GM23338 (cell line): ENCODE data around the gene GRIN1. TPM values are rescaled to one million over a fixed set of nuclear protein-coding genes. Genes with fewer than 3 reads are reported as not detected.

Experiments used
- CREB1 ChIP-seq: fragments of 250-450 bp; sonication (Bioruptor Pico); IDR thresholded peaks from 2 replicates; pipeline ENCODE4 v1.5.0; 2020; ENCODE audit warnings: low read depth, mild to moderate bottlenecking, moderate library complexity
- EZH2 ChIP-seq: fragments of 200-600 bp; sonication (generic); IDR thresholded peaks from one replicate; pipeline ENCODE4 v1.8.0; 2017; ENCODE audit warnings: antibody characterized with exemption, mild to moderate bottlenecking, low read depth; ENCODE audit not compliant: unreplicated experiment
- JUNB ChIP-seq: IDR thresholded peaks from one replicate; pipeline ENCODE4 v1.6.1; 2016; ENCODE audit warnings: antibody characterized with exemption; ENCODE audit not compliant: unreplicated experiment
- polyA plus RNA-seq: library from polyadenylated mRNA; unstranded; fragments of >200 nt; fragmentation: Nextera tagmentation; extraction: Ambion mirVana; gene quantifications from 2 replicates; pipeline ENCODE4 v1.2.1, GENCODE V29; 2016
- total RNA-seq: library from RNA; depleted of rRNA; stranded (reverse); fragments of >200 nt; shearing (Covaris generic); gene quantifications from 2 replicates; pipeline ENCODE4 v1.2.3, GENCODE V29; 2014
- TF ChIP-seq, protein P1 (sequence below): fragments of 250-450 bp; sonication (Bioruptor Pico); IDR thresholded peaks from 2 replicates; pipeline ENCODE4 v1.5.0; 2020; ENCODE audit warnings: mild to moderate bottlenecking, moderate library complexity
- TF ChIP-seq, protein P2 (sequence below): IDR thresholded peaks from one replicate; pipeline ENCODE4 v1.6.1; 2018; ENCODE audit warnings: antibody characterized with exemption; ENCODE audit not compliant: unreplicated experiment
- TF ChIP-seq, protein P3 (sequence below), 2 experiments: fragments of 200-600 bp in 1 of 2; sonication (generic) in 1 of 2; conservative IDR thresholded peaks; 2 replicates each; pipeline versions ENCODE4 v1.5.1 to v1.6.1; 2016 to 2017; ENCODE audit warnings: antibody characterized with exemption in 2 of 2, low read depth in 2 of 2, mild to moderate bottlenecking in 2 of 2, moderate library complexity in 1 of 2
- TF ChIP-seq, protein P4 (sequence below): IDR thresholded peaks from 2 replicates; pipeline ENCODE4 v1.6.1; 2016; ENCODE audit warnings: antibody characterized with exemption

GRIN1 gene
- total and polyA plus RNA-seq, 2 experiments from 2014 or later, result 2.7 to 5.5 TPM

DNA sequence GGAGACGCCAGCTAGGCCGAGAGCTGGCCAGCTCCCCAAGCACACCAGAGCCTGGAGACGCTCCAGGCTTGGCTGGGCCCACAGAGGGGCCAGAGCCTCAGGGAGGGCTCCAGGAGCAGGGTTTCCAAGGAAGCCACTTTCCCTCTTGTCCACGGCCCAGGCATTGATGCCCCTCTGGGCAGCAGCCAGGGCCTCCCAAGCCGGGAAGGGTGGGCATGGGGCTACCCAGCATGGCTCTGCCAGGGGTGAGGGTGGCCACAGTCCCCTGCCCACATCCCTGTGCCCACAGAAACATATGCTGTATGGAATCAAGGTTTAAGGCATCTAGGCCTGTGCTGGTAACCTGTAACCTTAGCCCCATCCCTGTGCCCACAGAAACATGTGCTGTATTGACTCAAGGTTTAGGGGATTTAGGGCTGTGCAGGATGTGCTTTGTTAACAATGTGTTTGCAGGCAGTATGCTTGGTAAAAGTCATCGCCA, 22.9 kb upstream of the GRIN1 start (continued):
- TF ChIP-seq, protein P1, sequence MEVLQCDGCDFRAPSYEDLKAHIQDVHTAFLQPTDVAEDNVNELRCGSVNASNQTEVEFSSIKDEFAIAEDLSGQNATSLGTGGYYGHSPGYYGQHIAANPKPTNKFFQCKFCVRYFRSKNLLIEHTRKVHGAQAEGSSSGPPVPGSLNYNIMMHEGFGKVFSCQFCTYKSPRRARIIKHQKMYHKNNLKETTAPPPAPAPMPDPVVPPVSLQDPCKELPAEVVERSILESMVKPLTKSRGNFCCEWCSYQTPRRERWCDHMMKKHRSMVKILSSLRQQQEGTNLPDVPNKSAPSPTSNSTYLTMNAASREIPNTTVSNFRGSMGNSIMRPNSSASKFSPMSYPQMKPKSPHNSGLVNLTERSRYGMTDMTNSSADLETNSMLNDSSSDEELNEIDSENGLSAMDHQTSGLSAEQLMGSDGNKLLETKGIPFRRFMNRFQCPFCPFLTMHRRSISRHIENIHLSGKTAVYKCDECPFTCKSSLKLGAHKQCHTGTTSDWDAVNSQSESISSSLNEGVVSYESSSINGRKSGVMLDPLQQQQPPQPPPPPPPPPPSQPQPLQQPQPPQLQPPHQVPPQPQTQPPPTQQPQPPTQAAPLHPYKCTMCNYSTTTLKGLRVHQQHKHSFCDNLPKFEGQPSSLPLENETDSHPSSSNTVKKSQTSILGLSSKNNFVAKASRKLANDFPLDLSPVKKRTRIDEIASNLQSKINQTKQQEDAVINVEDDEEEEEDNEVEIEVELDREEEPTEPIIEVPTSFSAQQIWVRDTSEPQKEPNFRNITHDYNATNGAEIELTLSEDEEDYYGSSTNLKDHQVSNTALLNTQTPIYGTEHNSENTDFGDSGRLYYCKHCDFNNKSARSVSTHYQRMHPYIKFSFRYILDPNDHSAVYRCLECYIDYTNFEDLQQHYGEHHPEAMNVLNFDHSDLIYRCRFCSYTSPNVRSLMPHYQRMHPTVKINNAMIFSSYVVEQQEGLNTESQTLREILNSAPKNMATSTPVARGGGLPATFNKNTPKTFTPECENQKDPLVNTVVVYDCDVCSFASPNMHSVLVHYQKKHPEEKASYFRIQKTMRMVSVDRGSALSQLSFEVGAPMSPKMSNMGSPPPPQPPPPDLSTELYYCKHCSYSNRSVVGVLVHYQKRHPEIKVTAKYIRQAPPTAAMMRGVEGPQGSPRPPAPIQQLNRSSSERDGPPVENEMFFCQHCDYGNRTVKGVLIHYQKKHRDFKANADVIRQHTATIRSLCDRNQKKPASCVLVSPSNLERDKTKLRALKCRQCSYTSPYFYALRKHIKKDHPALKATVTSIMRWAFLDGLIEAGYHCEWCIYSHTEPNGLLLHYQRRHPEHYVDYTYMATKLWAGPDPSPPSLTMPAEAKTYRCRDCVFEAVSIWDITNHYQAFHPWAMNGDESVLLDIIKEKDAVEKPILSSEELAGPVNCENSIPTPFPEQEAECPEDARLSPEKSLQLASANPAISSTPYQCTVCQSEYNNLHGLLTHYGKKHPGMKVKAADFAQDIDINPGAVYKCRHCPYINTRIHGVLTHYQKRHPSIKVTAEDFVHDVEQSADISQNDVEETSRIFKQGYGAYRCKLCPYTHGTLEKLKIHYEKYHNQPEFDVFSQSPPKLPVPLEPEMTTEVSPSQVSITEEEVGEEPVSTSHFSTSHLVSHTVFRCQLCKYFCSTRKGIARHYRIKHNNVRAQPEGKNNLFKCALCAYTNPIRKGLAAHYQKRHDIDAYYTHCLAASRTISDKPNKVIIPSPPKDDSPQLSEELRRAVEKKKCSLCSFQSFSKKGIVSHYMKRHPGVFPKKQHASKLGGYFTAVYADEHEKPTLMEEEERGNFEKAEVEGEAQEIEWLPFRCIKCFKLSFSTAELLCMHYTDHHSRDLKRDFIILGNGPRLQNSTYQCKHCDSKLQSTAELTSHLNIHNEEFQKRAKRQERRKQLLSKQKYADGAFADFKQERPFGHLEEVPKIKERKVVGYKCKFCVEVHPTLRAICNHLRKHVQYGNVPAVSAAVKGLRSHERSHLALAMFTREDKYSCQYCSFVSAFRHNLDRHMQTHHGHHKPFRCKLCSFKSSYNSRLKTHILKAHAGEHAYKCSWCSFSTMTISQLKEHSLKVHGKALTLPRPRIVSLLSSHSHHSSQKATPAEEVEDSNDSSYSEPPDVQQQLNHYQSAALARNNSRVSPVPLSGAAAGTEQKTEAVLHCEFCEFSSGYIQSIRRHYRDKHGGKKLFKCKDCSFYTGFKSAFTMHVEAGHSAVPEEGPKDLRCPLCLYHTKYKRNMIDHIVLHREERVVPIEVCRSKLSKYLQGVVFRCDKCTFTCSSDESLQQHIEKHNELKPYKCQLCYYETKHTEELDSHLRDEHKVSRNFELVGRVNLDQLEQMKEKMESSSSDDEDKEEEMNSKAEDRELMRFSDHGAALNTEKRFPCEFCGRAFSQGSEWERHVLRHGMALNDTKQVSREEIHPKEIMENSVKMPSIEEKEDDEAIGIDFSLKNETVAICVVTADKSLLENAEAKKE (CRISPR knock-in tag), result no peak
- TF ChIP-seq, protein P2, sequence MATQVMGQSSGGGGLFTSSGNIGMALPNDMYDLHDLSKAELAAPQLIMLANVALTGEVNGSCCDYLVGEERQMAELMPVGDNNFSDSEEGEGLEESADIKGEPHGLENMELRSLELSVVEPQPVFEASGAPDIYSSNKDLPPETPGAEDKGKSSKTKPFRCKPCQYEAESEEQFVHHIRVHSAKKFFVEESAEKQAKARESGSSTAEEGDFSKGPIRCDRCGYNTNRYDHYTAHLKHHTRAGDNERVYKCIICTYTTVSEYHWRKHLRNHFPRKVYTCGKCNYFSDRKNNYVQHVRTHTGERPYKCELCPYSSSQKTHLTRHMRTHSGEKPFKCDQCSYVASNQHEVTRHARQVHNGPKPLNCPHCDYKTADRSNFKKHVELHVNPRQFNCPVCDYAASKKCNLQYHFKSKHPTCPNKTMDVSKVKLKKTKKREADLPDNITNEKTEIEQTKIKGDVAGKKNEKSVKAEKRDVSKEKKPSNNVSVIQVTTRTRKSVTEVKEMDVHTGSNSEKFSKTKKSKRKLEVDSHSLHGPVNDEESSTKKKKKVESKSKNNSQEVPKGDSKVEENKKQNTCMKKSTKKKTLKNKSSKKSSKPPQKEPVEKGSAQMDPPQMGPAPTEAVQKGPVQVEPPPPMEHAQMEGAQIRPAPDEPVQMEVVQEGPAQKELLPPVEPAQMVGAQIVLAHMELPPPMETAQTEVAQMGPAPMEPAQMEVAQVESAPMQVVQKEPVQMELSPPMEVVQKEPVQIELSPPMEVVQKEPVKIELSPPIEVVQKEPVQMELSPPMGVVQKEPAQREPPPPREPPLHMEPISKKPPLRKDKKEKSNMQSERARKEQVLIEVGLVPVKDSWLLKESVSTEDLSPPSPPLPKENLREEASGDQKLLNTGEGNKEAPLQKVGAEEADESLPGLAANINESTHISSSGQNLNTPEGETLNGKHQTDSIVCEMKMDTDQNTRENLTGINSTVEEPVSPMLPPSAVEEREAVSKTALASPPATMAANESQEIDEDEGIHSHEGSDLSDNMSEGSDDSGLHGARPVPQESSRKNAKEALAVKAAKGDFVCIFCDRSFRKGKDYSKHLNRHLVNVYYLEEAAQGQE, result no peak
- TF ChIP-seq JUNB, result no peak
- TF ChIP-seq CREB1 (CRISPR knock-in tag), result no peak
- TF ChIP-seq, protein P3, sequence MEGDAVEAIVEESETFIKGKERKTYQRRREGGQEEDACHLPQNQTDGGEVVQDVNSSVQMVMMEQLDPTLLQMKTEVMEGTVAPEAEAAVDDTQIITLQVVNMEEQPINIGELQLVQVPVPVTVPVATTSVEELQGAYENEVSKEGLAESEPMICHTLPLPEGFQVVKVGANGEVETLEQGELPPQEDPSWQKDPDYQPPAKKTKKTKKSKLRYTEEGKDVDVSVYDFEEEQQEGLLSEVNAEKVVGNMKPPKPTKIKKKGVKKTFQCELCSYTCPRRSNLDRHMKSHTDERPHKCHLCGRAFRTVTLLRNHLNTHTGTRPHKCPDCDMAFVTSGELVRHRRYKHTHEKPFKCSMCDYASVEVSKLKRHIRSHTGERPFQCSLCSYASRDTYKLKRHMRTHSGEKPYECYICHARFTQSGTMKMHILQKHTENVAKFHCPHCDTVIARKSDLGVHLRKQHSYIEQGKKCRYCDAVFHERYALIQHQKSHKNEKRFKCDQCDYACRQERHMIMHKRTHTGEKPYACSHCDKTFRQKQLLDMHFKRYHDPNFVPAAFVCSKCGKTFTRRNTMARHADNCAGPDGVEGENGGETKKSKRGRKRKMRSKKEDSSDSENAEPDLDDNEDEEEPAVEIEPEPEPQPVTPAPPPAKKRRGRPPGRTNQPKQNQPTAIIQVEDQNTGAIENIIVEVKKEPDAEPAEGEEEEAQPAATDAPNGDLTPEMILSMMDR (conservative IDR thresholded peaks at IDR 0.05; ENCODE audit: low read depth in 2 of 2), result no peak
- TF ChIP-seq, protein P4, sequence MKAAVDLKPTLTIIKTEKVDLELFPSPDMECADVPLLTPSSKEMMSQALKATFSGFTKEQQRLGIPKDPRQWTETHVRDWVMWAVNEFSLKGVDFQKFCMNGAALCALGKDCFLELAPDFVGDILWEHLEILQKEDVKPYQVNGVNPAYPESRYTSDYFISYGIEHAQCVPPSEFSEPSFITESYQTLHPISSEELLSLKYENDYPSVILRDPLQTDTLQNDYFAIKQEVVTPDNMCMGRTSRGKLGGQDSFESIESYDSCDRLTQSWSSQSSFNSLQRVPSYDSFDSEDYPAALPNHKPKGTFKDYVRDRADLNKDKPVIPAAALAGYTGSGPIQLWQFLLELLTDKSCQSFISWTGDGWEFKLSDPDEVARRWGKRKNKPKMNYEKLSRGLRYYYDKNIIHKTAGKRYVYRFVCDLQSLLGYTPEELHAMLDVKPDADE, result no peak
- no peak for TF ChIP-seq EZH2
